Measurements from ENCODE around the gene SECISBP2.

- TF ChIP-seq POLR2A (IDR thresholded peaks at IDR 0.05): no peak
- TF ChIP-seq CTCF (IDR thresholded peaks at IDR 0.05): no peak
These were observed 2.8 kb upstream of the SECISBP2 start for GRCh38 chr9:89315482-89315881.
